ENCODE measurements around the gene DSTN.

- no peak for TF ChIP-seq CTCF (conservative IDR thresholded peaks at IDR 0.05; ENCODE audit: low read depth, low read length)
- no peak for TF ChIP-seq POLR2A (IDR thresholded peaks at IDR 0.05; ENCODE audit: low read depth, low read length)
- TF ChIP-seq, protein P1, sequence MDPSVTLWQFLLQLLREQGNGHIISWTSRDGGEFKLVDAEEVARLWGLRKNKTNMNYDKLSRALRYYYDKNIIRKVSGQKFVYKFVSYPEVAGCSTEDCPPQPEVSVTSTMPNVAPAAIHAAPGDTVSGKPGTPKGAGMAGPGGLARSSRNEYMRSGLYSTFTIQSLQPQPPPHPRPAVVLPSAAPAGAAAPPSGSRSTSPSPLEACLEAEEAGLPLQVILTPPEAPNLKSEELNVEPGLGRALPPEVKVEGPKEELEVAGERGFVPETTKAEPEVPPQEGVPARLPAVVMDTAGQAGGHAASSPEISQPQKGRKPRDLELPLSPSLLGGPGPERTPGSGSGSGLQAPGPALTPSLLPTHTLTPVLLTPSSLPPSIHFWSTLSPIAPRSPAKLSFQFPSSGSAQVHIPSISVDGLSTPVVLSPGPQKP (IDR thresholded peaks at IDR 0.05; ENCODE audit: borderline replicate concordance, low read depth, low read length) = no peak
- no peak for TF ChIP-seq RAD21 (IDR thresholded peaks at IDR 0.05; ENCODE audit: low read length)
Measured at GRCh38 chr20:17605131-17605660, 35.3 kb downstream of the DSTN start.
